ENCODE data around the gene TOX2. TPM values are rescaled to one million over a fixed set of nuclear protein-coding genes. Genes with fewer than 3 reads are reported as not detected.

TOX2 gene
- total RNA-seq, 2 experiments from 2014 or later: 1.5 to 1.7 TPM

- ATAC-seq (no peak), DNase-seq (peak; percentile 30)
- Mint-ChIP-seq H3K36me3 (ENCODE audit: low read depth) (peaks cover 10% of the 10 kb centered on the region), H3K27me3 (peaks cover 26% of the 10 kb centered on the region), H3K4me1 (ENCODE audit: low read depth) (peaks cover 64% of the 10 kb centered on the region), H3K27ac (no peak overlapping the region), H3K4me3 (no peak overlapping the region), H3K9me3 (peaks cover 16% of the 10 kb centered on the region)
- no peak for TF ChIP-seq CTCF (IDR thresholded peaks at IDR 0.05)
- intact Hi-C loops (cut with micrococcal nuclease): loop anchor here (10.0 kb wide), 1 partner anchor 204 kb away; no protein-coding TSS in a partner anchor
- ChIA-PET CTCF (no interaction called here), POLR2A (interaction anchor here (1.1 kb wide), 1 partner anchor 24 kb away, joined by 3 read pairs; no protein-coding TSS in a partner anchor)
Measured at GRCh38 chr20:43959079-43959919, 44.6 kb downstream of the TOX2 start.

- Mint-ChIP-seq H3K27me3 (peaks cover 27% of the 10 kb centered on the region), H3K4me3 (no peak overlapping the region), H3K36me3 (ENCODE audit: low read depth) (peaks cover 10% of the 10 kb centered on the region), H3K9me3 (peaks cover 16% of the 10 kb centered on the region), H3K4me1 (ENCODE audit: low read depth) (peaks cover 62% of the 10 kb centered on the region), H3K27ac (no peak overlapping the region)
- POLR2A ChIA-PET: interaction anchor here (1.1 kb wide), 1 partner anchor 23 kb away, joined by 3 read pairs; no protein-coding TSS in a partner anchor
- no peak for TF ChIP-seq CTCF (IDR thresholded peaks at IDR 0.05)
- intact Hi-C loops (cut with micrococcal nuclease): loop anchor here (10.0 kb wide), 1 partner anchor 205 kb away; no protein-coding TSS in a partner anchor
- ATAC-seq (no peak), DNase-seq (no peak)
- CTCF ChIA-PET: no interaction called here
Measured at GRCh38 chr20:43959920-43960227, 45.2 kb downstream of the TOX2 start.

DNA sequence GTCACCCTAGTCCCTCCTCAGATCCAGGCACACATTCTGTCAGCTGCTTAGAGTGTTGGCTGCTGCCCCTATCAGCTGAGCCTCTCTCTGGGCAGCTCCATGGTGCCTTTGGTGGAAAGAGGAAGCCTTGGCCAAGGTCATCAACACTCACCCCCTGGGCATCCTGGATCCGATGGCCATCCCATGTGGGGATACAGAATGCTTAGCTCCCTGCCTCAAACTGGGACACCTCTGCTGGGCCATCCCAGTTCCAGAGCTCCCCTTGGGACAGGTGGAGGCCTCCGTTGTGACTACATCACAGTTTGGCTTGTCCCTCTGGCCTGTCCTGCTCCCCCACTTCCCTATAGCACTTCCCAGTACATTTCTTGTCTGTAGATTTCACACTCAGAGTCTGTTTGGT lies 45.6 kb downstream of the TOX2 start:
- intact Hi-C loops (cut with micrococcal nuclease): no loop called here
- H3K36me3 Mint-ChIP-seq (ENCODE audit: low read depth): peaks cover 10% of the 10 kb centered on the region
- H3K4me3 Mint-ChIP-seq: no peak overlapping the region
- peaks cover 16% of the 10 kb centered on the region for H3K9me3 Mint-ChIP-seq
- CTCF ChIA-PET: no interaction called here
- POLR2A ChIA-PET: interaction anchor here (1.1 kb wide), 1 partner anchor 23 kb away, joined by 3 read pairs; no protein-coding TSS in a partner anchor
- peaks cover 30% of the 10 kb centered on the region for H3K27me3 Mint-ChIP-seq
- no peak for DNase-seq
- H3K4me1 Mint-ChIP-seq (ENCODE audit: low read depth): peaks cover 61% of the 10 kb centered on the region
- H3K27ac Mint-ChIP-seq: no peak overlapping the region
- ATAC-seq: no peak
- no peak for TF ChIP-seq CTCF (IDR thresholded peaks at IDR 0.05)

DNA sequence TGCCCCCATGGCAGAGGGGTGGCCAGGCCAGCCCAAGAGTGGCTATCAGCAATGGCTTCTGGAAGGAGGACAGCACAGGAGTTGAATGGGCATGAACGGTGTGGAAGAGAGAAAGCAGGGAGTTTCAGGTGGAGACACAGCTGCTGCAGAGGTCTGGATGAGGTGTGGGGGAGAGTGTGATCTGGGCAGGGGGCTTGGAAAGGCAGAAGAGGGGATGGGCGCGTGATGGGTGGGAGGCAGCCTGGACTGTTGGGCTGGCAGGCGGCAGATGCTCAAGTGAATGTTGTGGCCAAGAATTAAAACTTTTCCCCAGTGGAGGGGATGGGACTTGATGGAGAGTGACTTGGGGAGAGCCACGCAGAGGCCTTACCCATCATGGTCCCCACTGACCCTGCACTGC lies 46.5 kb downstream of the TOX2 start:
- DNase-seq (no peak), ATAC-seq (no peak)
- H3K4me1 Mint-ChIP-seq (ENCODE audit: low read depth): peaks cover 52% of the 10 kb centered on the region
- ChIA-PET POLR2A (no interaction called here), CTCF (no interaction called here)
- intact Hi-C loops (cut with micrococcal nuclease): no loop called here
- peaks cover 16% of the 10 kb centered on the region for H3K9me3 Mint-ChIP-seq
- no peak overlapping the region for H3K4me3 Mint-ChIP-seq
- H3K36me3 Mint-ChIP-seq (ENCODE audit: low read depth): peaks cover 10% of the 10 kb centered on the region
- no peak for TF ChIP-seq CTCF (IDR thresholded peaks at IDR 0.05)
- no peak overlapping the region for H3K27ac Mint-ChIP-seq
- peaks cover 31% of the 10 kb centered on the region for H3K27me3 Mint-ChIP-seq

All from activated CD8-positive, alpha-beta T cell treated with anti-CD3 and anti-CD28 coated beads for 36 hours (primary cell).